ENCODE results near the gene EDAR. TPM values are rescaled to one million over a fixed set of nuclear protein-coding genes. Genes with fewer than 3 reads are reported as not detected.

EDAR gene
- total RNA-seq, 1 donor from 2014 or later, result not detected

DNA sequence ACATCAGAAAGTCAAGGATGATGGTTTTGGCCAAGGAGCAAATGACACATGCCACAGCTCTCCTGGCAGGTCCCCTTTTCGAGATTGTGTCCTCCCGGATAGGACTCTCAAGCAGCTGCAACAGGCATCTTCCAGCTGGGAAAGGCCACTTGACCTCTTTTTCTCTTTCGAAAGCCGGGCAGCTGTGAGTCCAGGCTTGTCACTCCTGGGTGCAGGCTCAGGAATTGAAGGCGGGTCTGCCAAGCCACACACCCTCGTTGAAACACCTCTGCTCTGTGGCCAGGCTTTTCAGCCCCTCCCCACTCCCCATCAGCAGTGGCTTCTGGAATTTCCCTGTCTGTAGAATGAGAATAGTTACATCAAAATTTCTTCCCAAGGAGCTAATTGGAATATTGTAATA, 104.4 kb downstream of the EDAR start:
- H3K4me3 ChIP-seq (ENCODE audit: insufficient read depth, low read depth, low read length), result no peak overlapping the region
- Mint-ChIP-seq H3K27ac (ENCODE audit: unreplicated experiment) (no peak overlapping the region), H3K27me3 (ENCODE audit: low read depth, unreplicated experiment) (no peaks in the 10 kb centered on the region), H3K9me3 (ENCODE audit: unreplicated experiment) (peaks cover 22% of the 10 kb centered on the region), H3K4me3 (ENCODE audit: unreplicated experiment) (no peak overlapping the region), H3K4me1 (ENCODE audit: low read depth, unreplicated experiment) (peaks cover 2% of the 10 kb centered on the region), H3K36me3 (ENCODE audit: low read depth, unreplicated experiment) (peaks cover 6% of the 10 kb centered on the region)
- no peak for DNase-seq (ENCODE audit: low read depth)
- TF ChIP-seq CTCF (IDR thresholded peaks at IDR 0.05; ENCODE audit: insufficient read depth, low read depth, low read length) (no peak), EZH2 (IDR thresholded peaks at IDR 0.05; ENCODE audit: insufficient read depth, low read length) (no peak)
- H3K36me3 ChIP-seq (ENCODE audit: insufficient read depth, low read length), result no peaks in the 10 kb centered on the region
- no peaks in the 10 kb centered on the region for H3K4me1 ChIP-seq (ENCODE audit: insufficient read depth, low read length)
- no peaks in the 10 kb centered on the region for H3K79me2 ChIP-seq (ENCODE audit: insufficient read depth, low read length)
- no peak overlapping the region for H2AFZ ChIP-seq (ENCODE audit: low read depth, low read length)
- H3K9ac ChIP-seq (ENCODE audit: low read length), result no peak overlapping the region
- peaks cover 3% of the 10 kb centered on the region for H3K9me3 ChIP-seq (ENCODE audit: insufficient read depth, low read depth, low read length)
- H4K20me1 ChIP-seq (ENCODE audit: insufficient read depth, low read length), result no peaks in the 10 kb centered on the region
- no peak overlapping the region for H3K4me2 ChIP-seq (ENCODE audit: low read length)
- no peak overlapping the region for H3K27ac ChIP-seq (ENCODE audit: low read depth, low read length)
- FAIRE-seq, result no peak
- no peaks in the 10 kb centered on the region for H3K27me3 ChIP-seq (ENCODE audit: insufficient read depth, low read length)

DNA sequence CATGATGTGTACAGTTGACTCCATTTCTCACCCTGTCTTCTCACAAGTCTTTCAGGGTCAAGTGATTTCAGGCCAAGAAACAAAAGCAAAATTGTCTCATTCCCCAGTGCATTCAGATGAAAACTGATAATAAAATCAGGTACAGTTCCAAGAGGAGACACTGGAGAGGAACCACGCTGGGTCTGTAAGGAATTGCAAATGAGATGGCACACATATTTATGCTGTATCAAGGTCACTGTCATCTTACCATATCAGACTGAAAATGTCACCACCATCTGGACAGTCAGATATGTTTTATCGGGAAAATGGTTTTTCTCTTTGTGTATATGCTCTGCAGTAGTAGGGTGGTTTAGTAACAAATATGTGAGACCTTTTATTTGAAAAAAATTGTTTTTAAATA, 110.7 kb downstream of the EDAR start:
- no peaks in the 10 kb centered on the region for H3K79me2 ChIP-seq (ENCODE audit: insufficient read depth, low read length)
- H3K4me3 Mint-ChIP-seq (ENCODE audit: unreplicated experiment), result no peak overlapping the region
- peaks cover 3% of the 10 kb centered on the region for H3K9me3 ChIP-seq (ENCODE audit: insufficient read depth, low read depth, low read length)
- no peak overlapping the region for H3K4me2 ChIP-seq (ENCODE audit: low read length)
- H3K27me3 ChIP-seq (ENCODE audit: insufficient read depth, low read length), result no peaks in the 10 kb centered on the region
- H3K27me3 Mint-ChIP-seq (ENCODE audit: low read depth, unreplicated experiment), result no peaks in the 10 kb centered on the region
- H3K9me3 Mint-ChIP-seq (ENCODE audit: unreplicated experiment), result peaks cover 13% of the 10 kb centered on the region
- no peak overlapping the region for H2AFZ ChIP-seq (ENCODE audit: low read depth, low read length)
- TF ChIP-seq EZH2 (IDR thresholded peaks at IDR 0.05; ENCODE audit: insufficient read depth, low read length) (no peak), CTCF (IDR thresholded peaks at IDR 0.05; ENCODE audit: insufficient read depth, low read depth, low read length) (no peak)
- no peak overlapping the region for H3K27ac Mint-ChIP-seq (ENCODE audit: unreplicated experiment)
- no peaks in the 10 kb centered on the region for H3K36me3 ChIP-seq (ENCODE audit: insufficient read depth, low read length)
- H3K27ac ChIP-seq (ENCODE audit: low read depth, low read length), result no peak overlapping the region
- DNase-seq (ENCODE audit: low read depth), result no peak
- no peaks in the 10 kb centered on the region for H3K4me1 ChIP-seq (ENCODE audit: insufficient read depth, low read length)
- peaks cover 6% of the 10 kb centered on the region for H3K36me3 Mint-ChIP-seq (ENCODE audit: low read depth, unreplicated experiment)
- no peaks in the 10 kb centered on the region for H3K4me1 Mint-ChIP-seq (ENCODE audit: low read depth, unreplicated experiment)
- no peak overlapping the region for H3K4me3 ChIP-seq (ENCODE audit: insufficient read depth, low read depth, low read length)
- H3K9ac ChIP-seq (ENCODE audit: low read length), result no peak overlapping the region
- no peaks in the 10 kb centered on the region for H4K20me1 ChIP-seq (ENCODE audit: insufficient read depth, low read length)
- no peak for FAIRE-seq

DNA sequence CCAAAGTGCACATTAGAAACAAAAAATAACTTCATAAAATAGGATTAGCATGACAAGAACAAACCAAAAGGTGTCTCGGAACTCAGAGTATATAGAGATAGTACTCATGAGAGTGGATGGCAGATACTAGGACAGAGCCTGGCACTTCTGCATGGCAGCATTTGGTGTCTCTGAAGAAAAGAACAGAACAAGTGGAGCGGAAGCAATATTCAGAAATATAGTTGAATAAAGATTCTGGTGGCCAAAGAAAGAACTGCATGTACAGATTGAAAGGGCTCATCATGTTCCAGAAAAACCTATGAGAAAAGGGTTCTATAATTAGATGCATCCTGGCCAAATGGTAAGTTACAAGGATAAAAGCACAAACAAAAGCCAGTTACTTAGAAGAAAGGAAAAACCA, 111.5 kb downstream of the EDAR start:
- H3K4me3 Mint-ChIP-seq (ENCODE audit: unreplicated experiment), result no peak overlapping the region
- Histone ChIP-seq H3K27me3 (ENCODE audit: insufficient read depth, low read length) (no peaks in the 10 kb centered on the region), H3K27ac (ENCODE audit: low read depth, low read length) (no peak overlapping the region), H3K4me3 (ENCODE audit: insufficient read depth, low read depth, low read length) (no peak overlapping the region), H4K20me1 (ENCODE audit: insufficient read depth, low read length) (no peaks in the 10 kb centered on the region), H3K4me1 (ENCODE audit: insufficient read depth, low read length) (no peaks in the 10 kb centered on the region), H3K79me2 (ENCODE audit: insufficient read depth, low read length) (no peaks in the 10 kb centered on the region), H3K36me3 (ENCODE audit: insufficient read depth, low read length) (no peaks in the 10 kb centered on the region), H2AFZ (ENCODE audit: low read depth, low read length) (no peak overlapping the region), H3K9ac (ENCODE audit: low read length) (no peak overlapping the region), H3K9me3 (ENCODE audit: insufficient read depth, low read depth, low read length) (peaks cover 2% of the 10 kb centered on the region), H3K4me2 (ENCODE audit: low read length) (no peak overlapping the region)
- FAIRE-seq, result no peak
- no peak for TF ChIP-seq CTCF (IDR thresholded peaks at IDR 0.05; ENCODE audit: insufficient read depth, low read depth, low read length)
- no peak for TF ChIP-seq EZH2 (IDR thresholded peaks at IDR 0.05; ENCODE audit: insufficient read depth, low read length)
- no peaks in the 10 kb centered on the region for H3K4me1 Mint-ChIP-seq (ENCODE audit: low read depth, unreplicated experiment)
- peaks cover 12% of the 10 kb centered on the region for H3K9me3 Mint-ChIP-seq (ENCODE audit: unreplicated experiment)
- peaks cover 9% of the 10 kb centered on the region for H3K36me3 Mint-ChIP-seq (ENCODE audit: low read depth, unreplicated experiment)
- H3K27me3 Mint-ChIP-seq (ENCODE audit: low read depth, unreplicated experiment), result no peaks in the 10 kb centered on the region
- no peak overlapping the region for H3K27ac Mint-ChIP-seq (ENCODE audit: unreplicated experiment)
- DNase-seq (ENCODE audit: low read depth), result no peak

Measured in astrocyte (in vitro differentiated cells and primary cell).